GM18858 (cell line): ENCODE measurements around the gene GASK1A.
"Not testable (repeated sequence)": the region's sequence is repeated elsewhere in the genome, so short reads cannot be mapped to it uniquely, and the experiment has no call there.

Experiments used
- ATAC-seq: cut with Tn5 transposase; IDR thresholded peaks from one replicate; pipeline ENCODE4 v1.9.1; 2021; ENCODE audit not compliant: unreplicated experiment

Gene GASK1A

DNA sequence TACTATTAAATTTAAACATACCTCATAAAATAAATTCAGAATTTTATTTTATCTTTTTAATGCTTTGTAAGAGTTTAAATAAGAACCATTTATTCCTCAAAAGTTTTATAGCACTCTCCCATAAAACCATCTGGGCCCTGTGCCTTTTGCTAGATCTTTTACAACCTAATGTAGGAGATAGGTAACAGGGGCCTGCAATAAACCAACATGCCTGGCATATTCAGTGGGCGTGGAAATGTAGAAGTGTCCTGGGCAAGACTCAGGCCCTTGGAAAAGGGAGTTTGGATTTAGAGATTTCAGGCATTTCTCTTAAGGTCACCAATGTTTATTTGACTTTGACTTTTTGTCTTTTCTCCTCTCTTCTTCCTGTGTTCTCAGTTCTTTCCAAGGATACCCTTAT, 80.3 kb downstream of the GASK1A start:
- no peak for ATAC-seq

DNA sequence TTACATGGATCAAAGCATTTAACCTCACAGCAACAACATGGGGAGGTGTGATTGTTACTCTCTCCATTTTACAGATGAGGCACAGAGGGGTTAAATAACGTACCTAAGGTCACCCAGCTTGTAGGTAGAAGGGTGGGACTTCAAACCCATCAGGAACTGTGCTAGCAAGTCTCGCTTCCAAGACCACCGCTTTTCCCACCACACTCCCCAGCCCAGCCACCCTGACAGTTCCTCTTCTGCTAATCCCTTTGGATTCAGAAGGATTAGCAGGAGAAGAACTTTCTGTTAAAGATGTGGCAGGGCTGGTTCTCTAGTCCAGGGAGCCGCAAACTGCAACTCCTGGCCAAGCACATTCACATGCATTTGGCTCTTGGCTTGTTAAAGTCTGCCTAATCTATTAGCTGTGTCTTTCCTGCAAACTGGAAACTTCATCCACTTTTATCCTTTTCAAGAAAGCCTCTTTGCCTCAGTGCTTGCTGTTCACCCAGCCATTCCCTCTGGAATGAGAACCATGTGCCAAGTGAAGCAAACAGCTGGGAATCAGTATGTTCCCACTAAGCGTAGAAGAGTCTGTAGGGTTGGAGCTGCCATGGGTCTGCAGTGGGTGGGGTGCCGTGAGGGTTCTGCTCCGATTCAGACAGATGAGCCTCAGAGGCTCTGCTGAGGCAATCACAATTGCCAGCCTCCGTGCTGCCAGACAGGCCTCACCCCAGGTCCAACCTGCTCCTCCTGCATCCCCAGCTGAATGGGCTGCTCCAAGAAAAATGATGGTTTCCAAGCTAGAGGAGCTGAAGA, 82.2 kb downstream of the GASK1A start:
- ATAC-seq, result no peak

DNA sequence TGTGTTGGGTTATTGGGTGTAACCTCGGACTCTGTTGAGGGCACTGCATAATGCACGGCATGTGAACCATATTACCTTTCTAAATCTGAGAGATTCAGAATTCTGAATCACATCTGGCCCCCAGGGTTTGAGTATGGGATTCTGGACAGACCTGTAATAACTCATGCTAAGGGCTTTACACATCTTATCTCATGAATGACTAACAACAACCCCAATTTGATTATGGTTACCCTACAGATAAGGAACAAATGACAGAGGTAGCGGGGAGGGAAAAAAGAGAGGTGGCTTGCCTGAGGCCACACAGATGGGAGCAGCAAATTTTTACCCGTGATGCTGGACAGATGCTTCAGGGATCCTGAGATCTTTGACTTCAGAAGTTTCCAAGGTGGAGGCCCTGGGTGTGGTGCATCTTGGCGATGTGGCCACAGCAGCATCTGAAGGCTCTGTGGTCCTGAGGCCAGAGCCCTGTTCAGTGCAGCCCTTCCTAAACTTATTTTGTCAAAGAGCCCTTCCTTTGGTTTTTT, 83.0 kb downstream of the GASK1A start:
- no peak for ATAC-seq

DNA sequence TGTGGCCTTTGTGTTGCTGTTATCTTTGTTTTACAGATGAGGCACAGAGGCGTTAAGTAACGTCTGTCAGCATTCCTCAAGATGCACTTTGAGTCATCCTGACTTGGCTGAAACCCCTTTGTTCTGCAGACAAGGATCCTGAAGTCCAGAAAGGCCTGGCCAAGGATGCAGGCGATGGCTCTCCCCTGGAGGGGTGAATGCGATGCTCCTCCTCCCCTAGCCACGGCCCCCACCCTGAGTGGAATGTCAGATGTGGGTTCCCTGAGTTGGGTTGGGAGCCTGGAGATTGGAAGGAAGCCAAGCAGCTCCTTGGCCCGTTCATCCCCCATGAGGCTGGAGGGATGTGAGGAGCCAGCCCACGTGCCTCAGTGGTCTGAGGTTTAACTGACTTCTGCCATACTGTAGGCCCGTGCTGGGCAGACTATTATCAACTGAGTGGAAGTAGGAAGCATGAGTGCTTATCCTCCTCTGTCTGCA, 83.5 kb downstream of the GASK1A start:
- ATAC-seq, result no peak

DNA sequence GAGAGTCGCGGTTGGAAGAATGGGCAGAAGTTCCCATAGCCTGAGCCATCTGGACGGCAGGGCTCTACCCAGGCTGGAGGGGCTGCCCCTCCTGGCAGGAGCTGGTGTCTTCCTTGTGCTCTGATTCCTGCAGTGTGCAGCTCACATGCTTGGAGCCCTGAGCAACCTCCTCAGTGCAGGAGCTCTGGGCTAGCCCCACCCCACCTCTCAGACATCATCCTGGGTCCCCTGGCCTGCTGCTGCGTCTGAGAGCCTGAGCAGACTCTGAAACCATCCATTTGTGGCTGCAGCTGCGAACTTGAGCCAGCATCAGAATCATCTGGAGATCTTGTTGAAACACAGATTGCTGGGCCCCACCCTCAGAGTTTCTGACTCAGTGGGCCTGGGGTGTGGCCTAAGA, 84.0 kb downstream of the GASK1A start:
- ATAC-seq, result no peak

DNA sequence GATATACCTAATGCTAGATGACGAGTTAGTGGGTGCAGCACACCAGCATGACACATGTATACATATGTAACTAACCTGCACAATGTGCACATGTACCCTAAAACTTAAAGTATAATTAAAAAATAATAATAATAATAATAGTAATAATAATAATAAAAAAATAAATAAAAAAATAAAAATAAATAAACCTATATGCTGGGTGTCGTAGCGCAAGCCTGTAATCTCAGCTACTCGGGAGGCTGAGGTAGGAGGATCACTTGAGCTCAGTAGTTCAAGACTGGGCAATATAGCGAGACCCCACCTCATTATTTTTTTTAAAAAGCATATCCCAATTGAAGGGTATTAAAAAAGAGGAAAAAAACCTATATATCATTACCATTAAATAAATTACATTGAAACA, 91.6 kb downstream of the GASK1A start:
- not testable (repeated sequence) for ATAC-seq

DNA sequence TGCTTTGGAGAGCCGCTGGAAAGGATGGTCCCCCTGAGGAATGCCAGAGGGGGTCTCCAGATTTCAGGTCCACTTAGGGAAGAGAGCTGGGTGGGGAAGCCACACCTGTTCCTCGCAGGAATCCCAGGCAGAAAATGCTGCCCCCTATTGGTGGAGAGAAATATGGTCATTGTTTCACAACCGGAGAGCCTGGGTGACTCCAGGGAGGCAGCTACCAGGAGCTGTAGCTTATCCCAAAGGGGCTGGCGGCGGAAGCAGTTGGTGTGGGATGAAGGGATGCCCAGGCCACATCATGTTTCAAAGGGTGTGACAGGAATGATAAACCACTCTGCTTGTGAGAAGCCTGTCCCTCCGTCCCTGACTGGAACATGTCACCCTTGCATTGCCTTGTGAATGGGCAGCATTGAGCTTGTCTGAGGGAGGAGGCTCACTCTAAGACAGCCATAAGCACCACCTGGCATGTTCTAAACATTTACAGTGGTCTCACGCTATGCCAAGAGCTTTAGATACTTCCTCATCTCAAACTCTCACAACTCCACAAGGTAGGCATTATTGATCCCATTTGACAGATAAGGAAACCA, 92.3 kb downstream of the GASK1A start:
- no peak for ATAC-seq

DNA sequence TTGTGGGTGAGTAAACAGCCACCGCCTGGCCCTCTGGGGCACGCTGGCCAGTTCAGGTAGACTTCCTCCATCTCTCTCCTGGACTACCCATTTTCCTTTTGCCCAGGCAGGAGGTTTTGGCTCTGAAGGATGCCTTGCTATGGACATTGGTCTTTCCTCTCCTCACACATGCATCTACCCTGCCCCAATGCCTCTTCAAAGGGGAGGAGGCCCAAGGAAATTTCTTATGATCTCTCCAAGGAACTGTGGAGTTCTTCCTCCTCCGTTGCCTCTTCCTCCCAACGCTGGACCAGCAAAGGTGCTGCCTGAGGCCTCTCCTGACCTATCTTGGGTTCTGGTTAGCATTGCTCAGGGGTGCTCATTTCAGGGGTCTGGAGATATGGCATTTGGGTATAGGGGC, 93.2 kb downstream of the GASK1A start:
- ATAC-seq, result no peak

DNA sequence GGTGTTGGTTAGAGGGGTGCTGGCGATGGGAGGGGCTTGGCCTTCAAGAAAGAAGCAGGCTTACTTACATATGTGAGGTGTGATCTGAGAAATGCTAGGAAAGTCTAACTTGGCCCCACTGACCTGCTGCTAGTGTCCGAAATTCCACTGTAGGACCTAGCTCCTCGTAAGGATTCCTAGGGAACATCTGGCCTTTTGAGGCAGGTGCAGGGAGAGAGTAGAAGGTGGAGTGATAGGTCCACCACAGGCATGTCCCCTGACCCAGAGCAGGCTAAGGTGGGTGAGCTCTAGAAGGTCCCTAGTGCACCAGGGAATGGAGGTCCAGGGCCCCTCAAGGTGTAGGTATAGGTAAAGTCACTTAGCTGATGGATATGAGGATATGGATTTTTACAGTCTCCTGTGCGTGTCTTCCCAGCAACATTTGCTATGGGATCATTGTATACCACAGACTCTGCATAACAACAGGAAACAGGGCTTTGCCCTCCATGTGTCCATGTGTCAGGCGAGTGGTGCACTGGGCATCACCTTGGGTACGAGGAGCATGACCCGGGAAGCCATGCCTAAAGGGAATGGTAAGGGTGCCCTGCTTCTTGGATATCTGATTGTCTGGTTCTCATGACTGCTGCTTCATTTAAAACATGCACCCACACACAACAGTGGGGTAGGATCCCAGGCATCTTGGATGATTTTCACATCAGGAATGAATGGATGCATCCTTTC, 94.2 kb downstream of the GASK1A start:
- ATAC-seq, result no peak

DNA sequence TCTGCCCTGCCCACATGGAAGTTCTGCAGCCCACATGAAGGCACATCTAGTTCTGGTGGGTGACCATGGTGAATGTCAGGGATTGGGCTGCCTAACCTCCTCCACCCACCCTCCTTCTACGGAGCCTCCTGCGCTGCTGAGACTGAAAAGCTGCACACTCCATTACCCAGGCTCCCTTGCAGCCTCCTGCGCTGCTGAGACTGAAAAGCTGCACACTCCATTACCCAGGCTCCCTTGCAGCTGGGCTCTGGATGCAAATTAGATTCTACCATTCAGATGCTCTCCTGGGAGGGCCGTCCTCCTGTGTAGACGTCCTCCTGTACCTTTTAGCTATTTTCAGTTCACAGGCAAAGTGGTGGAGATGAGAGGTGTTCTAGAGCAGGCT, 94.7 kb downstream of the GASK1A start:
- no peak for ATAC-seq

DNA sequence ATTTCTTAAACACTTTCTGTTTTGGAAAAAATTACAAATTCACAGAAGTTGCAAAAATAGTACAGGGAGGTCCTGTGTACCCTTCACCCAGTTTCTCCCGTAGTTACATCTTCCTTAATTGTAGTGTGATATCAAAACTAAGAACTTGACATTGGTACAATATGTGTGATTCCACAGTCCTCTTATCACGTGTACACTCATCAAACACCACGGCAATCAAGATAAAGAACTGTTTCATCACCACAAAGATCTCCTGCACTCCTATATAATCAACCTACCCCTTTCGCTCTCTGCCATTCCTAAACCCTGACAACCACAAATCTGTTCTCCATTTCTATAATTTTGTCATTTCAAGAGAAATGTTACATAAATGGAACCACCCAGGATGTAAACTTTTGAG, 95.4 kb downstream of the GASK1A start:
- no peak for ATAC-seq

DNA sequence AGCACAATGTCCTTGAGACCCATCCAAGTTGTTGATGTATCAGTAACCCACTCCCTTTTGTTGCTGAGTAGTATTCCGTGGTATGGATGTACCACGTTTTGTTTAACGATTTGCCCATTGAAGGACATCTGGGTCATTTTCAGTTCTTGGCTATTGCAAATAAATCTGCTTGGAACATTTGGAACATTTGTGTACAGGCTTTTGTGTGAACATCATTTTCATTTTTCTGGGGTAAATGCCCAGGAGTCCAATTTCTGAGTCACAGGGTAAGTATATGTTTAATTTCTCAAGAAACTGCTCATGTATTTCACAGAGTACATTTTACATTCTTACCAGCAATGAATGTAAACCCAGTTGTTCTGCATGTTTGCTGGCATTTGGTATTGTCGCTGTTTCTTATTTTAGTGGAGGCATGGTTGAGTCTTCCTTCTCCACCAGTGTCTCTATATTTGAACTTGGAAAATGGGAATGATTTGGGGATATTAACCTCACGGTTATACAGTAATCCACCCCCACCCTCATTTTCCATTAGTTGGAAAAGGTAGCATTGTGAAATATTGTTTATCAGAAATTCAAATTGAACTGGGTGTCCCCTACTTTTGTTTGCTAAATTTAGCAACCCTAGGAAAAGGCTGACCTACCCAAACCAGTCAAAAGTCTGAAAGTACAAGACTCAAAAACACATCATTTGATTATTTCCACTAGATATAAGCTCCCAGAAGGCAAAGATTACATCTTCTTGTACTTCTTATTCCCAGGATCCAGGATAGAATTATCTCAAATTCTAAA, 96.0 kb downstream of the GASK1A start:
- no peak for ATAC-seq

DNA sequence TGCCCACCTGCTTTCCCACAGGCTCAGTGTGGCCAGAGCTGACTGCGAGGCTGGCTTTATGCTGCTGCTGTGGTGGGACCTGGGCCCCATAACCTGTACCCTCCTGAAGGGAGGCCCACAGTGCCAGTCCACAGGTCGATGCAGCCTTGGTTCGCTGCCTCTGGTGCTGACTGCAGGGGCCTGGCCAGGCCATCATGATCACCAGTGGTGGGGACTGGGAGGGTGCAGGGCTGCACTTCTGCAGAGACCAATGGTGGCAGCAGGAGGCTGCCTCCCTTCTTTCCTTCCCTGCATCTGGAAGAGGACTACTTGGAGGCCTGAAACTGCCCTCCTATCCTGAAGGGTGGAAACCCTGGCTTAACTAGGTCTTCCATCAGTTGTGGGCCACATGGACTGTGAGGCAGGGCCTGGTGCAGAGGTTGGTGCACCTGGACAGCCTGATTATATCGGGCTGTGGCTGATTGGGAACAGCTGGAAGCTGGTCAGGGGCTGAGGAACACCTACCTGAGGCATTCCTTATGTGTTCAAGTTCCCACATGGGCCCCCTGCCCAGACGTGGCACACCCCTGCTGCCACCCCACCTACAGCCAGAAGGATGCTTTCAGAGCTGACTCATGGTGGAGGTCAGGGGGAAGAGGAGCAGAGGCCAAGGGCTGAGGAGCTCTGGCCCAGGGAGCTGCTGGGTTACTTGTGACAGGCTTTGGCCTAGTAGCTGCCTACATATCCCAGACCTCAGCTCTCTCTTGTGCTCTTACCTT, 97.0 kb downstream of the GASK1A start:
- no peak for ATAC-seq

DNA sequence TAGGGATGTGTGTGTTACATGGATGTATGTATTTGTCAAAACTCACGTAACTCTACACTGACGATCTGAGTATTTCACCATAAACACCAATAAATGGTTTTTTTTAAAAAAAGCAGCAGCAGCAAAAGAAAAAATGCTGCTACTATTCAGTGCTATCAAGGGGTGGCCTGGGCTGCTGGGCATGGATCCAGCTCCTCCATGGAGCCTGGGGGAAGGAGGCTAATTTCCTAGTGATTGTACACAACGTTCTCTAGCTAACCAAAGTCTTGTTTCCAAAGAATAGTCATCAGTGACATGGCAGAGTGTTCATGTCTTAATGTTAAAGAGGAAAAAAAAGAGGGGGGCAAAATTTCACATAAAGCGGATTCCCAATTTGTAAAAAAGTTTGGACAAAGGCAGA, 97.7 kb downstream of the GASK1A start:
- no peak for ATAC-seq

DNA sequence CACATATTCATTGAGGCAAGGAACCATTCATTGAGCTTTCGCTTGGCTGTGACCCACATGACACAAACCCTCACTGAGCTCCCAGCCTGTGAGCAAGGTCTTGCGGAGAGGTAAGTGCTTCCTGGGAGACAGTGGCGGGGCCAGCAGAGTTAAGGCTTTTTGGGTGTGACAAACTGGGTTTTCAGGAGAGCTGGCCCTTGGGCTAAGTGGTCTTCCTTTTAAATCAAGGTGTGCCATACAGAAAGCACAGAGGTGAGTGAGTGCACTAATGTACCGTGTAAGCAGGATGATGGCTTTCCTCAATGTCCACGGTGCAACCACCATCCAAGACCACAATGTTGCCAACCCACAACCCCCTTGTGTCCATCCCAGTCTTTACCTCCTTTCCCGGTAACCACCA, 98.2 kb downstream of the GASK1A start:
- ATAC-seq, result no peak

DNA sequence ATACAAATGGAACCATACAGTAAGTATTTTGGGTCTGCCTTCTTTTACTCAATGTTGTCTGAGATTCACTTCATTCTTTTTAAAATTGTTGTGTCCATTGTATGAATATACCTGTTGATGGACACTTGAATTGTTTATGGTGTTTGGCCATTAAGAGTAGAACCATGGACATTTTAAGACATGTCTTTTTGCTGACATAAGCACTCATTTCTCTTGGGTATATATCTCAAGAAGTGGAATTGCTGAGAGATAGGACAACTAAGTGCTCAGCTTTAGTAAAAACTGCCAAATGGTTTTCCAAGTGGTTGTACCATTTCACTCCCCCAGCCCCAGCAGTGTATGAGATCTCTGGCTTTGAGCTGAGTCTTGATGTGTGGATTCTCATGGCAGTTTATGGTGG, 98.6 kb downstream of the GASK1A start:
- no peak for ATAC-seq

DNA sequence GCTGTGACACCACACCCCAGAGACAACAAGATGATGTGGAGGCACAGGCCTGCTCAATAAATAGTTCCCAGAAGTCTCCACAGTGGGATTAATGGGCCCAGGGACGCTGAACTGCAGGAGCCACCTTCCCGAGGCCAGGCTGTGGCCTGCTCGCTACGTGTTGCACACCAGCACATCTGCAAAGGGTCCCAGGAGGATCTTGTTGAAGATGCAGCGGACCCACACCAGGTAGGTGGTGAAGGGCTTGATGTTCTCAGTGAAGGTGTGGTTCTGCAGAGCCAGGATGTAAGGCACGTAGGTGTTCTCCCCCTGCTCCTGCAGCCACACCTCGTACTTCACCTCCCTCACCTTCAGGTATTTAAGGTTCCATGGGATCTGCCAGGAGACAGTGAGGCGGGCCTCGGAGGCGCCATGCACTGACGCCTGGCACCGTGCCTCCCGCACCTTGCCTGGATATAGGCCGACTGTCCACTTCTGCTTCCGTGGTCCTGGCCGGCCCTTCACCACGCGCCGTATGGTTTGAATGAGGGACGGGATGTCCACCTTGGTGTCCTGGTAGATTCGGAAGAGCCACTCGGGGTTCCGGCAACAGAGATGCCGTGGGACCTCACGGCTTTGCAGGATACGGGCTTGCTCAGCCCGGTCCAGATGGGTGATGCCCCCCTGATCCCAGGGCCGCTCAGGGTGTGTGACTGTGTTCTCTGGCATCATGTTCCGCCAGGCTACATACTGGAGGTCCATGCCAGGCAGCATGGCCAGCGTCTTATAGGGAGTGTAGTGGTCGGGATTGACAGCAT, 100.6 kb downstream of the GASK1A start:
- no peak for ATAC-seq

DNA sequence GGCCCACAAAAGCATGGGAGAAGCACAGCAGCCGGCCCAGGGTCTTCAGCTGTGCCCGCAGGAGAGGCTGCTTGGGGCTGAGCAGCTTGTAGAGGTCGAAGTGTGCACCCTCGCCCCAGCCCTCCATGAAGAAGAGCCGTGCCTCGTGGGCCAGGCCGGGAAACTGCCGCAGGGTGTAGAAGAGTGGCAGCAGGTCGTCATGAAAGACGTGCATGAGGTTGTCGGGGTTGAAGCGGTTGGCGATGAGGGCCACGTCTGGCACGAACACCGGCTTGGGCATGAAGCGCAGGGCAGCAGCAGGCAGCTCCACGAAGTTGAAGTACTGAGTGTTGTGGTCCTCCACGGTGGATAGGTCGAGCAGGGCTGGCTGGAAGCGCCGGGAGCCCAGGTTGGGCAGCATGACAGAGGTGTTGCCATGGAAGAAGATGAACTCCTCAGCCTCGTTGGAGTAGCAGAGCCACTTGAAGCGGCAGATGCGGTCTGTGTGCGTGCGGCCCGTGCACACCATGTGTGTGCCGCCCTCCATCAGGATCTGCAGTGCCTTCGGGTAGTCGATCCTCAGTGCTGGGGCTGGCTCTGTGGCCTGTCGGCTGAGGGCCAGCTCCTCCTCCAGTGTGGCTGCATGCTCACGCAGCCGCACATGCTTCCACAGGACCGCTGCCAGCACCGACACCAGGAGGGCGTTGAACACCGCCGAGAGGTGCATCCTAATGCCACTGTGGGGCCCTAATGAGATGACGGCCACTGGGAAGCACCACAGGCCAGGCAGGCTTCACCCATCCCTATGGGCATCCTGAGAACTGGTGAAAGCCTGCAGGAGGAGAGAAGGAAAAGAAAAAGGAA, 101.8 kb downstream of the GASK1A start:
- ATAC-seq, result no peak

DNA sequence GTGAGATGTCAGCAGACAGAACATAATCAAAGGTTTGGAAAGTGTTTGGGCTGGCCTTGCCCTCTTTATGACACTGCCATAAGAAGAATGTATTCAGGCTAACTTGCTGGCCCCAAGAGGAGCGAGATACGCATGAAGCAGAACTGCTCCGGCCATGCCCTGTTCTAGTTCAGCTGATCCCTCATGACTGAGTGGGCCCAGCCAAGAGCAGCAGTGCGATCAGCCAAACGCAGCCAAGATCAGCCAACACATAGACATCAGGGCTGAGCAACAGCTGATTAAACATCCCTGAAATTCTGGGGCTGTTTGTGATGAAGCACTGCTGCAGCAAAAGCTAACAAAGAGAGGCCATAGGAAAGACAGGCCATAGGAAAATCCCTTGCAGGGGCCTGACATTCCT, 102.7 kb downstream of the GASK1A start:
- ATAC-seq, result no peak
